Heart right ventricle (tissue), 16 donors: Measurements from ENCODE around the gene COL1A2. TPM values are rescaled to one million over a fixed set of nuclear protein-coding genes. Genes with fewer than 3 reads are reported as not detected.

Experiments used
- ATAC-seq, 8 donors: fragments of 200-7000 bp; cut with Tn5 transposase; one replicate each; pipeline ENCODE4 v1.9.1; 2020; ENCODE audit warnings: mild to moderate bottlenecking in 8 of 8, moderate library complexity in 8 of 8, moderate number of reproducible peaks in 1 of 8
- DNase-seq, 2 donors: peaks; one replicate each; pipeline ENCODE4 v3.0.0-alpha.2; 2020
- H3K27ac ChIP-seq, 10 donors: fragments of 200-600 bp; sonication (generic) in 2 of 10; one replicate each; pipeline versions ENCODE4 v1.5.0 to v1.8.0; 2020 to 2022; ENCODE audit warnings: mild to moderate bottlenecking in 3 of 10
- H3K27me3 ChIP-seq, 7 donors: fragments of 200-600 bp; one replicate each; pipeline ENCODE4 v1.8.0; 2021 to 2022; ENCODE audit warnings: mild to moderate bottlenecking in 2 of 7
- H3K36me3 ChIP-seq, 9 donors: fragments of 200-600 bp; sonication (generic) in 1 of 9; one replicate each; pipeline versions ENCODE4 v1.5.0 to v1.8.0; 2020 to 2022; ENCODE audit warnings: mild to moderate bottlenecking in 2 of 9
- H3K4me1 ChIP-seq, 9 donors: fragments of 200-600 bp; sonication (generic) in 1 of 9; one replicate each; pipeline versions ENCODE4 v1.5.0 to v1.8.0; 2020 to 2022; ENCODE audit warnings: mild to moderate bottlenecking in 4 of 9
- H3K4me3 ChIP-seq, 10 donors: fragments of 200-600 bp; sonication (generic) in 2 of 10; one replicate each; pipeline versions ENCODE4 v1.5.0 to v1.8.0; 2020 to 2022; ENCODE audit warnings: mild to moderate bottlenecking in 7 of 10, moderate library complexity in 2 of 10
- H3K9me3 ChIP-seq, 11 donors: fragments of 200-600 bp in 10 of 11; sonication (generic) in 2 of 11; one replicate each; pipeline versions ENCODE4 v1.5.0 to v1.8.0; 2013 to 2022; ENCODE audit warnings: mild to moderate bottlenecking in 2 of 11, control low read depth in 1 of 11, moderate library complexity in 1 of 11
- CTCF ChIP-seq, 9 donors: fragments of 200-600 bp; sonication (generic) in 2 of 9; IDR thresholded peaks; one replicate each; pipeline versions ENCODE4 v1.5.0 to v1.8.0; 2021 to 2022; ENCODE audit warnings: antibody characterized with exemption in 9 of 9, mild to moderate bottlenecking in 5 of 9, moderate library complexity in 1 of 9
- WGBS, 2 donors: extraction: QIAGEN DNeasy Blood & Tissue Kit; methylation state at CpG; one replicate each; pipeline ENCODE4 v1.1.7; 2013; ENCODE audit warnings: inconsistent platforms in 1 of 2; 5-methylcytosine and 5-hydroxymethylcytosine counted together
- intact Hi-C, 10 donors: fragments of 100-400 bp; cut with DNase I; formaldehyde crosslinking; loops; one replicate each; pipeline versions ENCODE4 v1.11.1 to v1.14.2; 2022
- long read RNA-seq, 3 donors: library from polyadenylated mRNA; unstranded; transcript quantifications; one replicate each; pipeline ENCODE4 v2.0.0, GENCODE V29; 2020 to 2021
- polyA plus RNA-seq, 2 donors: library from polyadenylated mRNA; stranded (reverse); fragments of 200-250 nt; gene quantifications; one replicate each; pipeline ENCODE4 v1.2.3, GENCODE V29; 2013
- total RNA-seq, 10 donors: library from RNA; stranded (reverse); fragmentation: NEBNext Ultra II Directional in 3 of 10; extraction: Animal tissue kit (Norgen Biotek cat#: 25700) in 3 of 10; gene quantifications; one replicate each; pipeline versions ENCODE4 v1.2.1 to v1.2.4, GENCODE V29; 2021 to 2023
- donor health status: Arrhythmogenic right ventricular cardiomyopathy.
- donor health status: ischemic (EF 13 %, LVEDD 7.1; RV severe dilation, severe dysfunction).
- donor health status: healthy with polysubstance abuse.
- donor health status: DM: no; HTN: yes; CAD: no.
- donor health status: DM: no; HTN: no; CAD: no.
- donor health status: ischemic (EF 25% LVEDD 6.9; RV normal size, moderate dysfunction).
- donor health status: ischemic (EF 25% LVEDD 5.7; RV mildly dilated, moderate dysfunction).
- donor health status: healthy.
- donor health status: DM: yes; HTN: yes; CAD: no.
- donor health status: Ischemic cardiomyopathy.
- donor health status: ischemic (EF 35%, LVEDD 5.7; RV mildly dilated, moderate dysfunction).
- donor health status: nonischemic (EF 11% LVEDD 7.7; RV severe dilation, severe dysfunction).
- donor health status: DM: yes; HTN: yes; CAD: no.
- donor health status: PGD.
- donor health status: ischemic (EF 29% LVEDD 5.4; RV normal size, mild dysfunction).
- donor health status: nonischemic (EF 23%, LVEDD 6.1; RV moderate dilation, normal function).

Gene COL1A2
- 100 to 1,000 TPM in 4 of 10 donors, 10 to 100 TPM in 6; 62.4 to 428 (median 91.0) TPM for total RNA-seq
- polyA plus RNA-seq = 100 to 1,000 TPM in 1 of 2 donors, 10 to 100 TPM in 1; 45.2 to 155 TPM
- long read RNA-seq, donor 1, partial matches to known transcripts = 86 of 285 reads
- long read RNA-seq, donor 1, other reads (novel, unspliced or antisense) = 199 of 285 reads
- long read RNA-seq, donor 2, partial matches to known transcripts = 100 of 437 reads
- long read RNA-seq, donor 2, other reads (novel, unspliced or antisense) = 337 of 437 reads
- long read RNA-seq, donor 3, partial matches to known transcripts = 90 of 456 reads
- long read RNA-seq, donor 3, other reads (novel, unspliced or antisense) = 365 of 456 reads

- WGBS, 2 donors = 2 to 6% methylated on average over 32 of the region's 32 CpGs
- no peak for TF ChIP-seq CTCF (IDR thresholded peaks at IDR 0.05)
- peak; percentile 87 to 95 (median 92) for ATAC-seq
Observed at GRCh38 chr7:94394437-94395140, at the start of gene COL1A2. TSS of gene COL1A2 (plus strand) at chr7:94394895. CDS start at chr7:94395032, 137 bp downstream.

GRCh38 chr7:94345907-94346306 lies 48.8 kb upstream of the COL1A2 start:
- DNase-seq = no peak
- Histone ChIP-seq H3K36me3 (no peaks in the 10 kb centered on the region), H3K4me3 (no peak overlapping the region), H3K27me3 (no peaks in the 10 kb centered on the region), H3K27ac (no peak overlapping the region), H3K4me1 (peaks cover 0 to 12% (median 0%) of the 10 kb centered on the region in 9 donors), H3K9me3 (no peaks in the 10 kb centered on the region)
- ATAC-seq = no peak
- no peak for TF ChIP-seq CTCF (IDR thresholded peaks at IDR 0.05)
- intact Hi-C loops = loop anchor here in 1 of 10 donors (5.0 kb wide), 1 partner anchor 44 kb away; no protein-coding TSS in a partner anchor

More at GRCh38 chr7:94394437-94395140, at the start of gene COL1A2:
- peaks cover 0 to 24% (median 0%) of the 10 kb centered on the region in 9 donors for H3K36me3 ChIP-seq
- DNase-seq = peak; percentile 79 to 80
- peaks cover 0 to 36% (median 11%) of the 10 kb centered on the region in 9 donors for H3K4me1 ChIP-seq
- intact Hi-C loops = loop anchor here (1.0 to 10.0 kb wide), 7 partner anchors 19 to 100 kb away; no protein-coding TSS in a partner anchor
- peaks cover 0 to 24% (median 6%) of the 10 kb centered on the region in 7 donors for H3K27me3 ChIP-seq
- H3K27ac ChIP-seq = peak within 1 kb of the TSS; percentile 77 to 91 (median 86)
- H3K9me3 ChIP-seq = no peaks in the 10 kb centered on the region
- H3K4me3 ChIP-seq = peak within 1 kb of the TSS; percentile 33 to 71 (median 58)

- Histone ChIP-seq H3K36me3 (no peaks in the 10 kb centered on the region), H3K9me3 (no peaks in the 10 kb centered on the region), H3K4me1 (peaks cover 0 to 12% (median 0%) of the 10 kb centered on the region in 9 donors), H3K27me3 (no peaks in the 10 kb centered on the region), H3K27ac (peak overlapping the region in 8 of 10 donors; percentile 3 to 81 (median 74)), H3K4me3 (peak overlapping the region in 1 of 10 donors; percentile 7)
- TF ChIP-seq CTCF (IDR thresholded peaks at IDR 0.05) = no peak
- 38 to 55% methylated on average over 3 of the region's 3 CpGs for WGBS, 2 donors
- ATAC-seq (peak in 7 of 8 donors; percentile 80 to 91 (median 86)), DNase-seq (peak in 1 of 2 donors; percentile 43)
- intact Hi-C loops = loop anchor here in 1 of 10 donors (5.0 kb wide), 1 partner anchor 46 kb away; no protein-coding TSS in a partner anchor
Observed at GRCh38 chr7:94348142-94348541, 46.6 kb upstream of the COL1A2 start.

GRCh38 chr7:94350734-94351133 lies 44.0 kb upstream of the COL1A2 start:
- DNase-seq (no peak), ATAC-seq (no peak)
- Histone ChIP-seq H3K4me1 (peaks cover 0 to 12% (median 0%) of the 10 kb centered on the region in 9 donors), H3K9me3 (no peaks in the 10 kb centered on the region), H3K27ac (no peak overlapping the region), H3K27me3 (no peaks in the 10 kb centered on the region), H3K36me3 (no peaks in the 10 kb centered on the region), H3K4me3 (no peak overlapping the region)
- no peak for TF ChIP-seq CTCF (IDR thresholded peaks at IDR 0.05)
- intact Hi-C loops = no loop called here
- 90 to 94% methylated on average over 1 of the region's 1 CpG for WGBS, 2 donors
